WERI-Rb-1 (cell line): Measurements from ENCODE around the gene RAD51B.

Source experiments
- DNase-seq: peaks from one replicate; pipeline ENCODE4 v3.0.0-alpha.2; 2020
- H3K27ac ChIP-seq: fragments of 250-450 bp; sonication (Bioruptor Pico); 2 replicates; pipeline ENCODE4 v1.5.1; 2020; ENCODE audit warnings: mild to moderate bottlenecking, moderate library complexity
- H3K27me3 ChIP-seq: fragments of 250-450 bp; sonication (Bioruptor Pico); 2 replicates; pipeline ENCODE4 v1.5.1; 2021; ENCODE audit warnings: mild to moderate bottlenecking, low read depth, moderate library complexity; ENCODE audit not compliant: insufficient read depth, severe bottlenecking
- H3K36me3 ChIP-seq: fragments of 250-450 bp; sonication (Bioruptor Pico); 2 replicates; pipeline ENCODE4 v1.5.1; 2020; ENCODE audit warnings: mild to moderate bottlenecking, moderate library complexity
- H3K4me3 ChIP-seq: 2 replicates; pipeline ENCODE4 v1.5.1; 2011; ENCODE audit warnings: low read depth, mild to moderate bottlenecking, control low read depth, low read length
- H3K9me3 ChIP-seq: fragments of 250-450 bp; sonication (Bioruptor Pico); 2 replicates; pipeline ENCODE4 v1.5.1; 2021; ENCODE audit warnings: mild to moderate bottlenecking, moderate library complexity; ENCODE audit not compliant: severe bottlenecking
- CTCF ChIP-seq: IDR thresholded peaks from 2 replicates; pipeline ENCODE4 v1.5.1; 2011; ENCODE audit warnings: low read depth, mild to moderate bottlenecking, control low read depth, inconsistent platforms, low read length

RAD51B gene

GRCh38 chr14:68636597-68636996 is 817.0 kb downstream of the RAD51B start:
- Histone ChIP-seq H3K27ac (no peak overlapping the region), H3K9me3 (peaks cover 14% of the 10 kb centered on the region), H3K4me3 (no peak overlapping the region), H3K27me3 (no peaks in the 10 kb centered on the region), H3K36me3 (no peaks in the 10 kb centered on the region)
- no peak for DNase-seq
- no peak for TF ChIP-seq CTCF

DNA sequence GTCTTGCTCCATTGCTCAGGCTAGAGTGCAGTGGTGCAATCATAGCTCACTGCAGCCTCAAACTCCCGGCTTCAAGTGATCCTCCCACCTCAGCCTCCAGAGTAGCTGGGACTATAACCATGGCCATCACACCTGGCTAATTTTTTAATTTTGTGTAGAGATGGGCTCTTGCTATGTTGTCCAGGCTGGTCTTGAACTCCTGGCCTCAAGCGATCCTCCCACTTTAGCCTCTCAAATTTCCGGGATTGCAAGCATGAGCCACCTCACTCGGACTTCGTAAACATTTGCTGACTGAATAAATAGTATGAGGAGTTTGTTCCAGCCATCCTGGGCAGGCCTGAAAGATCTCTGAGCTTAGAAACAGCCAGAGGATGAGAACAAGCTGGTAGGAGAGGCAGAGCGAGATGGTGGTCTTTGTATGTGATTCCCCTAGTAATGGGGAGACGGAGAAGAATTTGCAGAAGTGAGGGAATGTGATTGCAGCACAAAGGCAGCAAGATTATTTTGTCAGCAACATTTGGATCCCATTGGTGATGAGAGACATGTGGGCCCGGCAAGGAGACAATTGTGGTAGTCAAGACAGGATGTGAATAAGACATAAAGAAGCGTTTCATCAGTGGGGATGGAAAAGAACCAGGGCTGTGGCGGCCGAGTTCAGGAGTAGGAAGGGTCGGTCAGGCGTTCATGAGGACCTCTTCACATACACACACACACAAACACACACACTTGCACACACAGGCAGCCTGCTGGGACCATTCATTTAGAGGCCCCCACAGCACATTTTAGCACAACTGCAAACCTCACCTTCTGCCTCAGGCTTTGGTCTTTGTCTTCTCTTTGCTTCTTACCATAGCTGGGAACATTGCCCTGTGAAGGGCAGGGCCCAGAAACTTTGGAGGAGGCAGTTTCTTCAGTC is 817.8 kb downstream of the RAD51B start:
- H3K27me3 ChIP-seq = no peaks in the 10 kb centered on the region
- no peaks in the 10 kb centered on the region for H3K36me3 ChIP-seq
- no peak for DNase-seq
- TF ChIP-seq CTCF = no peak
- H3K4me3 ChIP-seq = no peak overlapping the region
- H3K9me3 ChIP-seq = peaks cover 19% of the 10 kb centered on the region
- no peak overlapping the region for H3K27ac ChIP-seq

DNA sequence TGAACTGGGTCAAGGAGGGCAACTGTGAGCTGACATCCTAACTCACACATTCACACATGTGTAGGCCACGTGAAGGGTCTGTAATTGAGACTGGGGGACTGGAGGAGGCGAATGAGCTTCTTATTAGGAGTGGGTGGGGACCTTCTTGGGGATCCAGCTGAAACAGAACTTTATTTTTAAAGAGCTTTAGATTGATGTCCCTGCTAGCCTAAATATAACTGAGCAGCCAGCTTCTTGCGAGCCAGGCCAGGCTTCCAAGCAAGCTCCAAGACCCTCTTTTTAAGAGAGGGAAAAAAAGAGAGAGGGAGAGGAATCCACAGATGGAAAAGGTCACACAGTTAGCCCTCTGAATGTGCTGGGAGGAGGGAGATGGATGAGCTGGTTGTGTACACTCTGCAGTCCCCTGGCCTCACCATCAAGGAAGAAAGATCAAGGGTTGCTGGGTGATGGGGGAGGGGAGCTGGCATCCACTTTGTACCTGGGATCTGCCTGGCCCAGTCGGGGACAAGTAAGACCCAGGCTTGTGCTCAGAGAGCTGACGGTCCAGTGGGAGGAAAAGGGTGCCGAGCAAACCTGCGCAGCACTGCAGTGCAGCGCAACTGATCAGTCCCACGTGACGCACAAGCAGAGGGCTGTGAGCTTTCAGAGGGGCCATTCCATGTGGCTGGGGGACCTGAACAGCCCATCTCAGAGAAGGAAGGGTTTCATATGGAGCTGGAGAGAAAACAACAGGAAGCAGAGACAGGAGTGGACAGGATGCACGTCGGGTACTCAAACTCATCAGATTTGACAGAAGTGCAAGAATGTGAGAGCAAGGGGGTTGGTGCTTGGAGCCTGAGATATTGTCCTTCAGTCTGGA is 818.8 kb downstream of the RAD51B start:
- DNase-seq = no peak
- no peak for TF ChIP-seq CTCF
- H3K9me3 ChIP-seq = peaks cover 19% of the 10 kb centered on the region
- H3K4me3 ChIP-seq = no peak overlapping the region
- H3K36me3 ChIP-seq = no peaks in the 10 kb centered on the region
- no peak overlapping the region for H3K27ac ChIP-seq
- no peaks in the 10 kb centered on the region for H3K27me3 ChIP-seq

DNA sequence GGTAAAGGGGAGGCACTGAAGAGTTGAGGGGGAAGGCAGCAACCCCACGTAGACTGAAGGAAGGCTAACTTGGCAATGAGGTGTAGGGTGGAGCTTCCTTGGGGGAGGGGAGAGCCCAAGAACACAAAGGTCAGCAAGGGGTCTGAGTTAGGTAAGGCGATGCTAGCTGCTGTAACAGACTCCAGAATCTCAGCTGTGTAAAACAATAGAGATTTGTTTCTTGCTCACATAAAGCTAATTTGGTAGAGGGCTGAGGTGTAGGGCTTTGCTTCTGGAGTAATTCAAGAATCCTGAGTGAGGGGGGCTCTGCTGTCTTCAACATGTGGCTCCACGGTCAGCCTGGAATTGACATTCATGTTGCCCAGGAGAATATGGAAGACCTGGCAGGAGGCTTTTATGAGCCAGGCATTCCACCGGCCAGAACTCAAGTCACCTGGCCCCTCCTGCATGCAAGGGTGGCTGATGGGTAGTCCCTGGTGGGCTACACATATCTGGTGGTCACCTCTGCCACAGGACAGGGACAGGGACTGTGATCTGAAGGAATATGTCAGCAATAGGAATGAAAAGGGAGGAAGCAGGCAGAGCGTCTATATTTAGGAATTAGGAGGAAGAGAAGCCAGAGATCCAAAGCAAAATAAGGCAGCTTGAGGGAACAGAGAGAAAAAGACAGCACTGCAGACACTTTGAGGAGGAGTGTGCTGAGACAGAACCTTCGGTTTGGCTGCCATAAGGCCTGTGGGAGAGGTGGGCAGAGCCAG is 819.6 kb downstream of the RAD51B start:
- TF ChIP-seq CTCF = no peak
- no peak for DNase-seq
- Histone ChIP-seq H3K4me3 (no peak overlapping the region), H3K27ac (no peak overlapping the region), H3K36me3 (no peaks in the 10 kb centered on the region), H3K27me3 (no peaks in the 10 kb centered on the region), H3K9me3 (peaks cover 24% of the 10 kb centered on the region)

DNA sequence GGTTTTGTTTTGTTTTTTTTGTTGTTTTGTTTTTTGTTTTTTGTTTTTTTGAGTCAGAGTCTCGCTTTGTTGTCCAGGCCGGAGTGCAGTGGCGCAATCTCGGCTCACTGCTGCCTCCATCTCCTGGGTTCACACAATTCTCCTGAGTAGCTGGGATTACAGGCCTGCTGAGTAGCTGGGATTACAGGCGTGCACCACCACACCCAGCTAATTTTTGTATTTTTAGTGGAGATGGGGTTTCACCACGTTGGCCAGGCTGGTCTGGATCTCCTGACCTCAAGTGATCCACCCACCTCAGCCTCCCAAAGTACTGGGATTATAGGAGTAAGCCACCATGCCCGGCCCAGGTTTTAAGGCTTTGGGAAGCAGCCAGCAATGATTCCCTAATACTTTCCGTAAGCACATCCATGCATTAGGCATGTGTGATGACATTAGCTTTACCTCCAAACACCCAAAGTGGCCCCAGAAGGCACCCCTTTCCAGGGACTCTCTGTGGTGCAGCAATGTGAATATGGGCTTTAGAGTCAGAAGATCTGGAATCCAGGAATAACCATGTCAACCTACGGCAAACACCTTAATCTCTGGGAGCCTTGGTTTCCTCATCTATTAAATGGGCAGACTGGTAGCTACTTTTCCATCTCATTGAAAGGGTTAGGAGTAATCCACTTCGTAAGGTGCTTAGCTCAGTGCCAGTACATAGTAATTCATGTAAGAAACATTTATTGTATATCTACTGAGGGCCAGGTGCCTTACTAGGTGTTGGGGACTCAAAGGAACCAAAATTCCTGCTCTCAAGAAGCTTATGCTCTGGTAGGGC is 820.4 kb downstream of the RAD51B start:
- Histone ChIP-seq H3K4me3 (no peak overlapping the region), H3K36me3 (no peaks in the 10 kb centered on the region), H3K27me3 (no peaks in the 10 kb centered on the region), H3K9me3 (peaks cover 25% of the 10 kb centered on the region), H3K27ac (no peak overlapping the region)
- no peak for TF ChIP-seq CTCF
- DNase-seq = no peak
